Left ventricle myocardium superior (tissue), 1 donor: ENCODE results near the gene YIPF5. TPM values are rescaled to one million over a fixed set of nuclear protein-coding genes. Genes with fewer than 3 reads are reported as not detected.

Experiments
- ATAC-seq: fragments of 200-7000 bp; cut with Tn5 transposase; one replicate; pipeline ENCODE4 v1.9.1; 2020; ENCODE audit warnings: mild to moderate bottlenecking, moderate library complexity
- DNase-seq: peaks from one replicate; pipeline ENCODE4 v3.0.0-alpha.2; 2020
- intact Hi-C: fragments of 100-400 bp; cut with micrococcal nuclease; formaldehyde crosslinking; loops from one replicate; pipeline ENCODE4 v1.11.0; 2022
- total RNA-seq: library from RNA; stranded (reverse); fragmentation: NEBNext Ultra II Directional; extraction: Animal tissue kit (Norgen Biotek cat#: 25700); gene quantifications from one replicate; pipeline ENCODE4 v1.2.1, GENCODE V29; 2021
- donor health status: DM: no; HTN: yes; CAD: no; lungs with severe emphysema.

The YIPF5 gene
- total RNA-seq, 1 donor from 2014 or later, result 26.6 TPM

- ATAC-seq, result no peak
- intact Hi-C loops, result no loop called here
- DNase-seq, result peak; percentile 38
These were observed 17.3 kb upstream of the YIPF5 start for GRCh38 chr5:144187699-144188294.

GRCh38 chr5:144183254-144183889 is 12.9 kb upstream of the YIPF5 start:
- intact Hi-C loops, result no loop called here
- no peak for ATAC-seq
- no peak for DNase-seq

GRCh38 chr5:144179226-144179625 is 8.8 kb upstream of the YIPF5 start:
- intact Hi-C loops, result no loop called here
- no peak for ATAC-seq
- DNase-seq, result no peak

GRCh38 chr5:144177548-144177947 is 7.1 kb upstream of the YIPF5 start:
- intact Hi-C loops, result no loop called here
- no peak for DNase-seq
- no peak for ATAC-seq

- DNase-seq (no peak), ATAC-seq (no peak)
- intact Hi-C loops, result no loop called here
These were observed 3.3 kb upstream of the YIPF5 start for GRCh38 chr5:144173766-144174165.

GRCh38 chr5:144169904-144170275 is 569 bp downstream of the YIPF5 start:
- ATAC-seq (no peak), DNase-seq (no peak)
- intact Hi-C loops, result no loop called here

- DNase-seq, result no peak
- intact Hi-C loops, result no loop called here
- no peak for ATAC-seq
These were observed 2.5 kb downstream of the YIPF5 start for GRCh38 chr5:144167998-144168397.

GRCh38 chr5:144166696-144167095 is 3.8 kb downstream of the YIPF5 start:
- intact Hi-C loops, result no loop called here
- DNase-seq (no peak), ATAC-seq (no peak)

- intact Hi-C loops, result no loop called here
- no peak for DNase-seq
- ATAC-seq, result no peak
These were observed 7.8 kb downstream of the YIPF5 start for GRCh38 chr5:144162686-144163085.

- no peak for DNase-seq
- intact Hi-C loops, result no loop called here
- no peak for ATAC-seq
These were observed 13.7 kb downstream of the YIPF5 start for GRCh38 chr5:144156767-144157171.

GRCh38 chr5:144151026-144151425 is 19.4 kb downstream of the YIPF5 start:
- no peak for DNase-seq
- no peak for ATAC-seq
- intact Hi-C loops, result no loop called here

- ATAC-seq, result peak; percentile 51
- intact Hi-C loops, result no loop called here
- DNase-seq, result no peak
These were observed 25.3 kb downstream of the YIPF5 start for GRCh38 chr5:144144956-144145751.

- ATAC-seq (no peak), DNase-seq (no peak)
- intact Hi-C loops, result no loop called here
These were observed 26.8 kb downstream of the YIPF5 start for GRCh38 chr5:144143625-144144024.

- DNase-seq (no peak), ATAC-seq (no peak)
- intact Hi-C loops, result no loop called here
These were observed 27.7 kb downstream of the YIPF5 start for GRCh38 chr5:144142824-144143162.

- intact Hi-C loops, result no loop called here
- DNase-seq, result no peak
- ATAC-seq, result peak; percentile 73
These were observed 28.2 kb downstream of the YIPF5 start for GRCh38 chr5:144142139-144142823.

GRCh38 chr5:144141585-144141984 is 28.9 kb downstream of the YIPF5 start:
- intact Hi-C loops, result no loop called here

GRCh38 chr5:144139586-144139985 is 30.9 kb downstream of the YIPF5 start:
- intact Hi-C loops, result no loop called here
- no peak for DNase-seq
- ATAC-seq, result peak; percentile 51

More at GRCh38 chr5:144141585-144141984, 28.9 kb downstream of the YIPF5 start:
- DNase-seq (no peak), ATAC-seq (no peak)

GRCh38 chr5:144135113-144135762 is 35.2 kb downstream of the YIPF5 start:
- intact Hi-C loops, result no loop called here
- ATAC-seq (no peak), DNase-seq (no peak)

- no peak for DNase-seq
- intact Hi-C loops, result no loop called here
- no peak for ATAC-seq
These were observed 36.1 kb downstream of the YIPF5 start for GRCh38 chr5:144134194-144134826.
